GM04504 (cell line): ENCODE data around the gene PRRX1.

Experiments
- DNase-seq: peaks from one replicate; pipeline ENCODE4 v3.0.0-alpha.2; 2012; ENCODE audit warnings: low read depth

Gene PRRX1

DNA sequence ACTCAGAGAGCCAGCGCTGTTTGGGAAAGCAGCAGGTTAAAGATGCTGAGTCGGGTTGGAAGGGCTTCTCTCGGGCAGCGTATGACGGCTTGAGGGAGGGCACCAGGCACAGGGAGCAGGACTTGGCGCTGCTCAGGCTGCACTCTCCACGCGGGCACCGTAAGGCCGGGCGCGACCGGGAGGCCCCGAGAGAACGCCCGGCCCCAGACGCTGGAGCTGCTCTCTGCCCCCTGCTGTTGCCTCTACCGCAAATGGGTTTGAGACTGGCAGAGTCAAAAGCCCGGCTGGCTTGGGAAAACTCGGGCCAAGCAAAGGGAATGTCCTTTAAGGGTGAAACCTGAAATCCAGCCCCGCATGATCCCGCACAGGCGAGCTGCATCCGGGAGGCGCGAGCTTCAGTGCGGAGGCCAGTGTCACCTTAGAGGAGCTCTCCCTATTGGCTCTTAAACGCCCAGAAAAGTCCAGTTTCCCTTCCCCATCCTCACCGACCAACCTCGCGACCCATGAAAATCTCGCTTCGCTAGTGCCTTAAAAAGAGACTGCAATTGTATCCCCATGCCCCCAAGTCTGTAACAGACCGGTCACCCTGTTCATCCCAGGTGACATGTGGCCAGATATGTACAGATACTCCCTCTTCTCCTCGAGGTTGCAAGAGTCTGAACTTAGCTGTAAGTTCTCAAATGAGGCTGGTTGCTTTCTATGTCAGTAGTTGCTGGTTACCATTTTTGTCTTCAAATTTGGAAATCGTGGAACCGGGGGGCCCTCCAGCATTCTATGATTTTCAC is 1.1 kb downstream of the PRRX1 start:
- DNase-seq: no peak

DNA sequence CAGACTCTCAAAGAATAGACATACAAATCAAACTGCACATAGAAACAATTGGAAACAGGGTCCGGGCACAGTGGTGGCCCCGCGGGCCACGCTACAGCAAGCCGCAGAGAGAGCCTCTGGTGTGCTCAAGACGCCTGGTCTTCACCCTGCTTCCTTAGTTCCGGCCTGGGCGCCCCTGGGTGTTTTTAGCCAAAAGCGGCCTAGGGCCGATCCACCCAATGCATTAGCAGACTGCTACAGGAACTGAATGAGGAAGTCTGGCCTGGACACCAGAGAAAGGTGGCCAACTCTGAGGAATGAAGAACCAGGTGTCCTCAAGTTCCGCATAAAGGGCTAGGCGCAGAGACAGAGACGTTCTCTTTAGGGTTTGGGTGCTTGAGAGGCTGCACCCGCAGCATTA is 1.7 kb downstream of the PRRX1 start:
- DNase-seq: no peak

DNA sequence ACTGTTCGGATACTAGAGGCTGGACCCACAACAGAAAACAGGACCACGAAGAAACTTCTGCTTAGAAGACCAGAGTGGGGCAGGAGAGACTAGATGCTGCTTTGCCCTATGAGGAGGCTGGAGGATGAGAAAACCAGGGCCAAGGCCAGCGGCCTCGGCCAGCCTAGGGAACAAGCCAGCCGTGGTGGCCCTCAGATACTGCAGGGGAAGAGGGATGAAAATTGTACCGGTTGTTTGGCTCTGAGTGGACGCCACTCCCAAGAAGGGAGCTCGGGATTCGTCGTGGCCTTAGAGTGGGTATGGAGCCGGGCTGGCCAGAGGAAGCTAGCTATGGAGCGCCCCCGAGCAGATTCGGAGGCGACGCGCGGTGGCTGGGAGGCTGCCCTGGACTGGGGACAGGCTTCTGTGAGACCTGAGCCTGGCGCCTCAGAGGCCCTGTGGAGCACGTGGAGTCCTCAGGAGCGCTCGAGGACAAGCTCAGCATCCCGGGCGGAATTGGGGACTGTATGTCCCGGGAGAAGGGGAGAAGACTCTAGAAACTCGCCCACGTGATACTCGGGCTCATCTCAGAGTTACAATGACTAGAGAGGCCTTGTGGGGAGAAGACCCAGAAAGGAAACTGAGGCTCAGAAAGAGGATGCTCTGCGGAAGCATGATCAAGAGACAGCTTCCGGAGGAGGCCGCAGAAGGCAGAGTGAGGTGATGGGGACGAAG is 2.8 kb downstream of the PRRX1 start:
- no peak for DNase-seq

DNA sequence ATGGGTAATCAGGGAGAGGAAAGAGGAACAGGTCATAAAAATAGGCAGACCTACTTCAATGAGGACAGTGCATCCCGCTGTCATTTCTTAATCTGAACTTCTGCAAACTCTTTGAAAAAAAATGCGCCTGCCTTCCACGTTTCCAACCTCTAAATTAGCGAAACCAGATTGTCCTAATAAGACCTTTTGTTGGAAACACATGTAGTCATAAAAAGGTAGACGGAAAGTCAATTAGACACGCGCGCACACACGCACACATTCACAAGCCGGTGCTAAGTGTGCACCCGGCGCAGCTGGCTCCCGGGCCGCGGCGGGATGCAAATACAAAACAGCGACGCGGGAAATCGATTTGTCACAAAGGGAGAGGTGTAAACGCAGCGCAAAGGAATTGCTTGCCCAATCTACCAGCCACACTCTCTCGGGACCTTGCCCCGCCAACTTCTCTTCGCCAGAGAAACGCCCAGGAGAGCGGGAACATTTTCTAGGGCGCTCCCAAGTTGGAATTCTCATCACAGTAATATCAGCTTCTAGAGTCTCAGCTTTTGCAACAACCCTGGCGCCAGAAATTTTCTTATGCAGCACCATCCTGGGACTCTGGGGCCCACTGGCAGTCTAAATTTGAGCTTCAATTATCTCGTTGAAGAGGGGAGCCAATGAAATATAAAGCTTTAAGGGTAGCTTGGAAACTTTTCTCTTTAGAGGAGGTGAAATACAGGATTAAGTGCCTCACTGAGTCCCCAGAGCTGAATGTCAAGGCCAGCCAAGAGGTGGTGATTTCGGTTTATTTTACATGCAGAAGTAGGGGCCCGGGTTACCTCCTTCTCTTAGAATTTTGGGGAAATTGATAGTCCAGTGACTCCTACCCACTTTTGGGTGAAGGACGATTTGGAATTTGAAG is 4.5 kb downstream of the PRRX1 start:
- DNase-seq: no peak

DNA sequence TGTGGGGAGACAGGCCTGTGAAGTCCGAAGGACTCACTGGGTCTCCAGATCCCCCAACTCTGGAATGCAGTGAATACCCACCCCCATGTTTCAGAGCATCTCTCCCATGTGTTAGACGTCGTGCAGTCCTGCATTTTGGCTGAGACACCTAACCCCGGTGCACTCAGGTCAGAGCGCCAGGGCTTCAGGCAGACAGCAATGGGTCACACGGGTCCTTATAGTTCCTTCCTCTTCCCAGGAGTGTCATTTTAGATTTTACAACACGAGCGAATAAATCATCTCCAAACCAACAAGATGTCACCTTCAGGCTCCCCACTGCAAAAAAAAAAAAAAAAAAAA is 5.1 kb downstream of the PRRX1 start:
- no peak for DNase-seq

DNA sequence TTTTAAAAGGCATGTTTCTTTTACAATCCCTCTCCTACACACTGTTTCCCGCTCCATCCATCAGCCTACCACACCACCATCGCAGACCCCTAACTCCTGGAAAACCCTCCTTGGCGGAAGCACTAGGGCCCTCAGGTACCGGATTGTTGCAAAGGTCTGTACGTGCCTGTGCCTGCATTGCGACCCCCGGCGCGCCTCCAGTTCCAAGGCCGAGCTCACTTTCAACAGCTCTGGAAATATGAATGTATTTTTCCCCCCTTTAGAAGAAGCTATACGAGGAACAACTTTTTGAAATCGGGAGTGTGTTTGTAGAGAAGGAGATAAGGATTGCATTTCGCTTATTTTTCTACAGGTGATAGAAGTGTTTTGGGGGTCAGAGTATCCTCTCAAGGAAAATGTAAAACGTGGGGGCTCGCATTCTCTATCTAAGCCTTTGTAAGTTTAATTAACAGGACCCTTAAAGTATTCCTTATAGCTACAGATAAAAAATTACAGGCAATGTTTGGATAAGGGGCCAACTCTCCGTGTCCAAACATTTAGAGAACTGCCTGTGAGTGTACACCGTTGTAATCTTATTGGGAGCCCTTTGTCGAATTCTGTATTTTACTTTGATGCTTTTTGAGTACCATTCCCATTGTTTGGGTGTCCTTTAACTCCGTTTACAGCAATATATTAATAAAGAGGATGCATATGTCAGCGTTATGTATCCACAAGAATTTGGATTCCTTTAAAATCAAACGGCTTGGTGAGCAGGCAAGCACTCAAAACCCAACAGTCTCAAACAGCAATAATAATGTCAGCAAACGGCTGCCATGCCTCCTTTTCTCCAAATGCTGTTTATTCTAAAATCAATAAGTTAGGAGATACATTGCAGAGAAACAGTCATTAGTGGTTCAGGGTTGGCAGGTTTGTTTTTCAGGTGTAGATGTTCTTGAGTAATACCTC is 5.9 kb downstream of the PRRX1 start:
- no peak for DNase-seq

DNA sequence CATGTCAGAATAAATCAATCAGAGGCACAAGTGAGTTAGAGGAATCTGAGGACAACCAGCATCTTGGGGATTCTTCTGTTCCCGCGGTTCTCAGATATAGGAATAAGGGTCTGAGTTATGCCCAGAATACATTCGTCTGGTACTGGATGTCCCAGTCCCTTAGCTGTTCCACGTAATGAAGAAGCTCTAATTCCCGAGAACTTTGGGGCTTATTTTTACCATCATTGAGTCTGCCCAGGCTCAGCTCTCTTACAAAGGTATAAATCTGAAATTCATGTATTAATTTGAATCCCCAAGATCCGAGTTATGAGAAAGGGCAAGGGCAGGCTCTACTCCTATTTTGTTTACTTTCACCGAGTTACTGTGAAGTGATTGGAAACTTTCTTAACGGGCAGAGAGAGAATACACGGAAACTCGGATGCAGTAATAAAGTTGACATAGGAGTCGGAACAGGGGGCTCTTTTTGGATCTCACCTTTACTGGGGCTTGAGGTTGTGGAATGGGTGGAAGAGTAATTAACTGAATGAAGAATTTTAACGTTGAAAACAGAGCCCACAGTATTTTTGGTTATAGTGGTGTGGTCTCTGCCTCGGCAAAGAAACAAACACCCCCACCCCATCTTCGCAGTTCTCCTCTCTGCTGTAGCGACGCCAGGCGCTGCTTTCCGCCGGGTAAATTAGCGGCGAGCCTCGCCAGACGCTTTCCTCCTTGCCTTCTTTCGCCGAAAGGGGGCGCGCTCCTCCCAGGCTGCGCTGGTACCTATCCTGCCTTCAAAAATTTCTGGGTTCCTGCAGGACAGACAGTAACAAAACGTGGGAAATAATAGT is 7.1 kb downstream of the PRRX1 start:
- DNase-seq: no peak

DNA sequence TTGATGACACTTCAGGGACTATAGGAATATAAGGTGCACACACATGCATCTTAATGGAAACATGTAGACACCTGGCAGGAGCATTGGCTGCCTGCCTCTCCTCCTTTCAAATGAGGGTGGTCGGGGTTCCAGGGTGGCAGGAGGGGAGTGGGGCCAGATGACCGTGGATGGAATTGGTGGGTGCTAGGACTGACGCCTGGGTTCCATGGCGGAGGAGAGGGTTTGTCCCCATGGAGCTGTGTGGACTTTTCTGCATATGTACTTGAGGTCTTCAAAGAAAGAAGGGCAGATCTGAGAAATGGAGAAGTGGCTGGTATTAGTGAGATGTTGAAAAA is 7.7 kb downstream of the PRRX1 start:
- DNase-seq: no peak

DNA sequence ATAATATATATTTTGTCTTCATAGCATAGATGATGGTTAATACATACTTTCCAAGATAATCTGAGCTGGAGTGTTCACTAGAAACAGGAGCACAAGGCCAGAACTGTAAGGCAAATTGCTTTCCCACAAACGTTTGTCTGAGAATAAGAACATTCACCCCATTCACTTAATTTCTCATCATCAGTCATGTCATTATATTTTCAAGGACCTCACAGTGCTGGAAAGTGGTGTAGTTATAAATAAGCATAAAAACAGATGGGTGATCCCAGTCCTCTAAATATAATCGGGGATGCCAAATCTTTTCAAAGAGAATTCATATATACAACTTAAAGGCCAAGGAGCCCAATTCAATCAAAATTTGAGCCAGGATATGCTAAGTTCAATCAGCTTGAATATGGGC is 8.4 kb downstream of the PRRX1 start:
- no peak for DNase-seq

DNA sequence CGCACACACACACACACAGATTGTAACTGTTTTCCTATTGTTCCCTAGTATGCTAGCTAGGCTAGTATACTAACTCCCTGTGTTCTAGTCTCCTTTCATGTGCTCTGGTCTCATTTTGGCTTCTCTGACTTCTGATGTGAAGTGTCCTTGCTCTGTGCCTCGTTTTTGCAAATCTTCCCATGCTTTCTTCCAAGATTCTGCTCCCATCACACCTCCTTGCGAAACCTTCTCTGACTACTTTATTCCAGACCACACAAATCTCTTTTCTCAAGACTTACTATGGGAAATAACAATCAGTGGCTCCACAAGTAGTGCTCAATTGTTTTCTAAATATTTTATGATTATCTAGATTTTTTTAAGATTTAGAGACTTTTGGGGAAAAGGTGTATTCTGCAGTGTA is 10.3 kb downstream of the PRRX1 start:
- no peak for DNase-seq

DNA sequence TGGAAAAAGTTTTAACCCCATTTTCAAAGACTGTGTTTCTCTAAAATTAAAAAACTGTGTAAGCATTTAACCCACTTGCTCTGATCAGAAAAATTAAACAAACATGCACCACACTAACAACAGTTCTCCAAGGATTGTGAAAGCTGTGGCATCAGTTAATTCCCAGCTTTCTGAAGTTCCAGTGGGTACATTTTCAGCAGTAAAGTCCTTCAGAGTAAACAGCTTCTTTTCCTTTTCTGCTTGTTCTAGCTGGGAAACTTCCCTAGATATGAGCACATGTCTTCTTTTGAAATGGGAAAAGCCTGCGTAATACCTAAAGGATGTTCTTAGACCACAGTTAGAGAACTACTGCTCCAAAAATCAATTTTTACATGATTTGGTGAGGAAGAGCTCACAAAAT is 11.1 kb downstream of the PRRX1 start:
- no peak for DNase-seq

DNA sequence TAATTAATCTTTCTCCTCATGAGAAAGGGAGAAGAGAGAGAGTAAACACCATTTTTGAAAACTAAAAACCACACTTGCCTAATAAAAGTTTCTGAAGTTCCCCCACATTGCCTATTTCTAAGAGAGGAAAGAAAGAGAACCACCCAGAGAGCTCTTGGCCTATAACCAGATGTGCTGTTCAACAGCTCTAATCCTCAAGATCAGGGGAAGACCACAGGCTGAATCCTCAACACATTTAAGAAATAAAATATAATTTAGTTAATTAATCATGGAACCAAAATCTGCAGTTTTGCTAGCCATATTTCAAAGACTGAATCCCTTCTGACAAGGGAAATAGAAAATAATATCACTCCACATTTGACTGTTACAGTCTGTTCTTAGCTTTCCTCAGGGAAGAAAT is 11.9 kb downstream of the PRRX1 start:
- no peak for DNase-seq

DNA sequence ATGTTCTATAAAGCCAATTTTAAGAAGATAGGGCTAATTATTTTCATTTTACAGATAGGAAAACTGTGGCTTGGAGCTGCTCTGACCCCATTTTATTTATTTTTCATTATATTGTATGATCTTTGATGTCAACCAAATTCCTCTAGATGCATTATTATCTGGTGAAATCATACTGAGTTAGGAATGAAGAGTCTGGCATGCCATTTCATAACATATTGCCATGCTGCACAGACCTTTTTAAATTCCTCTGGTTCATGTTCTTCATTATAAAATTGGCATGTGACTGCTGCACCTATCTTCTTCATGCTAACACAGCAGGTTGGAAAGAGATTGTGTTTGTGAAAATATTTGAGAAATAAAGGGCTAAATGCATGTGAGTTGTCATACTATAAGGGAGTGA is 12.7 kb downstream of the PRRX1 start:
- DNase-seq: no peak

DNA sequence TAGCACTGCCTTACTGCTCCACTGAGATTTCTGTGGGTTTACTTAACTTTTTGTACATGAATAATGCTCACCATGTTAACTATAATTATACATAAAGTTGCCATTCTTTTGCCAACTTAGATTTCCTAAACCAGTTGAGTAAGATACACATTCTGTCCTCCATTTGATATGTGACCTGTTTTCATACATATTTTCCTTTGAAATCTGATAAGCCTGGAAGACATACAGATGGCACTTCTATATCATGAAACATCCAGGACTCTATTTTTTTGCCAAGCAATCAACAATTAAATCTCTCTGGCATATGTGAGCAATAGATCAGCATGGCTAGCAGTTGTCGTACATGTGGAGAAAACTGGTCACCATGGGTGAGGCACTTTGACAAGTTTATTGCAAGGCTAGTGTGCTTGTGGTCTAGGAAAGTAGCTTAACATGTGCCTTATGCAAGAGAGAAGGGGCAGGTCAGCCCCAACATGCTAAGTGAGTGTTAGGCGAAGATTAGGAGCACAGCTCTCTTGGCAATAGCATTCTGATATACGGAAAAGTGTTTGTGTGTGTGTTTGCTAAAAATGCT is 14.2 kb downstream of the PRRX1 start:
- DNase-seq: no peak

DNA sequence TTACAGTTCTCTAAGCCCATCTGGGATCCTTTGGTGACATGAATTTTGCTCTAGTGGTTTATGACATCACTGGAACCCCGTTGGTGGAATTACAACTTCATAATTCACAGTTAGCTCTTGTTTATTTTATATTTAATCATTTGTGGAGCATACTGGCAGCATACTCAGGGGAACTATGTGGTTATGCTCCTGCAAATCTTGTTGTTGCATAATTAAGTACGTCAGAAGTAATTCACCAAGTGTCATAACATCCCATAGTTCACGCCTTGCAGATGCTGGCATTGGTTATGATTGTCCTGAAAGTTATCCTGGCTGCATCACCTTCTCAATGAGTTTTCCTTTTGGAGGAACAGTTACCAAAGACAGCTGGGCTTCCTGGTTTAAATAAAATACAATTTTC is 16.5 kb downstream of the PRRX1 start:
- no peak for DNase-seq

DNA sequence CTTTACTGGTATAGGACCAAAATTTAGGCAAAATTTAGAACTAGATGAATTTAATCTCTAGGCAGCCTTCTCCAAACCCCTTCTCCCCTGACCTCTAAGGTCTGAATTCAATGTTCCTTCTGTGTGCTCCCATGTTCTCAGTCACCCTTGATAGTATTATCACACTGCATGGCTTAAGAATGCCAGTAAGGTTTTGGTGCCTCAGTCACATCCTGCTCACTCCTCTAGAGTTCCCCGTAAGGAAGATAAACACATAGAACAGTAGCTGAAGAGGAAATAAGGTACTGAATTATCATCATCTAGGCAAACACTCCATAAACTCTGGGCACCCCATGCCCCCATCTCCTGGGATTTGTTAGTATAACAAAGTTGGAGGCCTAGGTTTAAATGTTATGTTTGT is 18.2 kb downstream of the PRRX1 start:
- no peak for DNase-seq

DNA sequence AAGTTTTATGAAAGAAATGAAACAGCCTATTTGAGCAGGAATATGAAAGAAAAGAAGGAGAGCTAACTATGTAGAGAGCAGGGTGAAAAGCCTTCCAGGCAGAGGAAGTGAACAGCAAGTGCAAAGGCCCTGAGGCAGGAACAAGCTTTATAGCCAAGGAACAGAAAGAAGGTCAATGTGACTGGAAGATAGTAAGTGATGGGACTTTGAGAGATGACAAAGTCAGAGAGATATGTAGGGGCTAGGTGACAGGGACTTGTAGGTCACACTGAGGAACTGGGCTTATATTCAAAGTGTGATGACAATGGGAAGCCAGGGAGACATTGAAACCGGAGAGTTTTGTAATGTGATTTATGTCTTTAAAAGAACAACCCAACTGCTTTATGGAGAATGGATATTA is 18.9 kb downstream of the PRRX1 start:
- DNase-seq: no peak

DNA sequence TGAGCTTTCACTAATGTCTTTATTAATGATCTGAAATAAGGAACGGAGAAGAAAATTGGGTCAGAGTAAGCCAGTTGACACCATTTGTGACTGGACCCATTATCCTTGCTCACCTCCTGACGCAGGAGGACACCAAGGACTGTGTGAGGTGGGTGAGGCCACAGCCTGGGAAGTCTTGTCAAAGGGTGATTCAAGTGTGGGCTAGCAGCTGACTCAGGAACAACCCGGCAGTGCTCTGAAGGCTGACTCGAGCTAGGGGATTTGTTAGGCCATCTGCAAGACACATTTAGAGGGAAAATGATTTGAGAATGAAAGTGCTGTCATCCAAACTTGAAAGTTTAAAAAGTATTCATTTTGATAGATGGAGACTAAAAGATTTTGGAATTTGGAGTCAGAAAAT is 21.2 kb downstream of the PRRX1 start:
- DNase-seq: no peak

DNA sequence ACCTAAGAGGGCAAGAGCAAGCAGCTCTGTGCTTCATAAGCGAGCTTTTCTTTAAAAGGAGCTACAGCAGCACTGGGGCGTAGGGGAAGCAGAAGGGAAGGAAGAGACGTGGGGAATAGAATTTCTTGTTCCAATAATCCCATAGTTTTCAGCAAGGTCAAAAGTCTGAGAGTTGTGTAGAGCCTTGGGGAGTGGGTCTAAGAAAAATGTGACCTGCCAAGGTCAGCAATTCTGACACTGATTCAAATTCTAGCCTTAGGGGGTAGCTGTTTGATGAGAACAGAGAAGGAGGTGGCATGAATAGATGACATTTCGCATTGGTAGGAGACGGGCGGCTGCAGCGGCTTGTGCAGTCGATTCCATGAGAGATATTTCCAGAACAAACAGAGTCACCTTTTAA is 22.4 kb downstream of the PRRX1 start:
- no peak for DNase-seq

DNA sequence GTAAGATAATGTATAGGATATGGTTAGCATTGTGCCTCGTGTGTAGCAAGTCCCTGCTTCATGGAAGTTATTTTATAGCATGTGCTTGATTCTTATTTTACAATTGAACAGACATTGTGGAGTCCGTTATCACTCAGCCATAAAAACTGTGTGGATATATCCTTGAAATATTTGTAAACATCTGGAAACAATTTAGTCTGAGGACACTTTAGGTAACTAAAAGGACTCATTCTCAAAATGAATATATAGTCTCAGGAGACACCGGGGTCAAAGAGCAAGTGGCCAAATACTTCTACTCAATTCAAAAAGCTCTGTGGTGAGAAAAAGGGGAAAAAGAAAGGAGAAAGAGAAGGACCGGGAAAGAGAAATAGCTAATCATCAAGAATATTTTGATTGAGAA is 23.7 kb downstream of the PRRX1 start:
- no peak for DNase-seq

DNA sequence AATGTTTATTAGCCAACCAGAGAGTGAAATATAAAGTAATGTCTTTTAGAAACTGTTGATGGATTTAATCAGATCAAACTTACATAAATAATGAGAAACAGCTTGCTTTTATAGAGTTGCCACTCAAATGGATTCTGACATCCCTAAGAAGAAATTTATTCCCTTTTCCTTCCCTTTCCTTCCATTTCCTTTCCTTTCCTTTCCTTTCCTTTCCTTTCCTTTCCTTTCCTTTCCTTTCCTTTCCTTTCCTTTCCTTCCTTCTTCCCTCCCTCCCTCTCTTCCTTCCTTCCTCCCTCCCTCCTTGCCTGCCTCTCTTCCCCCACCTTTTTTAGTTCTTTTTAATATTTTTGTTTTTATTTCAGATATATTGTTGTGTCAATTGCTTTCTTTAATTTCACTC is 27.3 kb downstream of the PRRX1 start:
- no peak for DNase-seq
